Body of pancreas (tissue), 4 donors: ENCODE results near the gene CSTB. TPM values are rescaled to one million over a fixed set of nuclear protein-coding genes. Genes with fewer than 3 reads are reported as not detected.

Experiments
- ATAC-seq: fragments of 150-250 bp; one replicate; pipeline ENCODE4 v1.9.1; 2016
- DNase-seq, 4 donors: peaks; one replicate each; pipeline ENCODE4 v3.0.0-alpha.2; 2019
- H3K27ac ChIP-seq, 4 donors: fragments of 200-600 bp; sonication (generic); 1 replicate in 3 of 4; 2 replicates in 1 of 4; pipeline versions ENCODE4 v1.5.1 to v1.6.1; 2016 to 2019; ENCODE audit warnings: mild to moderate bottlenecking in 1 of 4, mixed read lengths in 1 of 4, moderate library complexity in 1 of 4
- H3K27me3 ChIP-seq, 2 donors: fragments of 200-600 bp; sonication (generic); one replicate each; pipeline ENCODE4 v1.6.0; 2016; ENCODE audit warnings: mild to moderate bottlenecking in 1 of 2
- H3K36me3 ChIP-seq, 2 donors: fragments of 200-600 bp; sonication (generic); replicated peaks in 1 of 2; 2 replicates each; pipeline ENCODE4 v1.5.1; 2016; ENCODE audit warnings: low read depth in 2 of 2; ENCODE audit not compliant: insufficient read depth in 1 of 2
- H3K4me1 ChIP-seq: fragments of 200-600 bp; sonication (generic); one replicate; pipeline ENCODE4 v1.6.0; 2016
- H3K4me3 ChIP-seq, 2 donors: fragments of 200-600 bp; sonication (generic); 1 replicate in 1 of 2; 2 replicates in 1 of 2; pipeline ENCODE4 v1.5.1; 2016 to 2019
- H3K9me3 ChIP-seq, 3 donors: fragments of 200-600 bp; sonication (generic); 1 replicate in 2 of 3; 2 replicates in 1 of 3; pipeline ENCODE4 v1.5.1; 2016
- POLR2A ChIP-seq, 3 donors: fragments of 450-650 bp; IDR thresholded peaks; one replicate each; pipeline ENCODE4 v1.6.1; 2016; ENCODE audit warnings: antibody characterized with exemption in 3 of 3, mild to moderate bottlenecking in 2 of 3
- WGBS, 2 donors: methylation state at CpG; one replicate each; pipeline ENCODE4 v1.1.5; 2017; 5-methylcytosine and 5-hydroxymethylcytosine counted together
- intact Hi-C: fragments of 100-400 bp; cut with DNase I; formaldehyde crosslinking; loops from one replicate; pipeline ENCODE4 v1.15.1; 2023
- total RNA-seq, 2 donors: library from RNA; depleted of rRNA; stranded (reverse); fragments of >200 nt; gene quantifications; one replicate each; pipeline ENCODE4 v1.1.0, GENCODE V29; 2016
- TF ChIP-seq, protein P1 (sequence below), 7 experiments: fragments of 450-650 bp in 4 of 7; fragments of 200-600 bp in 3 of 7; sonication (generic) in 3 of 7; IDR thresholded peaks; one replicate each; pipeline ENCODE4 v1.5.1; 2016 to 2019; ENCODE audit warnings: antibody characterized with exemption in 7 of 7

CSTB gene
- total RNA-seq, 2 donors from 2014 or later, result 8.6 to 11.9 TPM

DNA sequence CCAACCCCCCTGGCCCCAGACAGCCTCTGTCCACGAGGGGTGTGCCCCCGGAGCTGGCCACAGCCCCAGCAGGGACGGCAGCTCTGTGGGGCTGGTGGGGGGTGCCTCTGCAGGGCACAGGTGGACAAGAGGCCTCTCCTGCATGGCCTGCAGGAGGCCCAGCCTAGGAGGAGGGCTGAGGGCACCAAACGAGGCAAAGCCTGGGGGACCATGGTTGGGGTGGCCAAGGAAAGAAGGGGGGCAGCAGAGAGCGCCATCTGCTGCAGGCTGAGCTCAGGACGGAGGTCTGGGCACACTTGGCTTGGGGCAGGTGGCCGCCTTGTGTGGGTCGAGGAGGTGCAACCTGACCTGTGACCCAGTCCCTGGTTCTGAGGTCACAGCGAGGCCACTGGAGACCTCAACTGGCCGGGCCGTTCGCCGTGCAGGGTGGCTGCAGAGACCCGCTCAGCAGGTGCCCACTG lies 40.5 kb upstream of the CSTB start:
- H3K4me3 ChIP-seq, result no peak overlapping the region
- no peaks in the 10 kb centered on the region for H3K36me3 ChIP-seq
- intact Hi-C loops, result no loop called here
- ATAC-seq, result no peak
- 71 to 80% methylated on average over 6 to 14 of the region's 14 CpGs for WGBS, 2 donors
- peaks cover 7% of the 10 kb centered on the region for H3K4me1 ChIP-seq
- H3K9me3 ChIP-seq, result peaks cover 0 to 6% (median 0%) of the 10 kb centered on the region in 3 donors
- no peaks in the 10 kb centered on the region for H3K27me3 ChIP-seq
- TF ChIP-seq POLR2A (IDR thresholded peaks at IDR 0.05), result no peak
- TF ChIP-seq, protein P1, sequence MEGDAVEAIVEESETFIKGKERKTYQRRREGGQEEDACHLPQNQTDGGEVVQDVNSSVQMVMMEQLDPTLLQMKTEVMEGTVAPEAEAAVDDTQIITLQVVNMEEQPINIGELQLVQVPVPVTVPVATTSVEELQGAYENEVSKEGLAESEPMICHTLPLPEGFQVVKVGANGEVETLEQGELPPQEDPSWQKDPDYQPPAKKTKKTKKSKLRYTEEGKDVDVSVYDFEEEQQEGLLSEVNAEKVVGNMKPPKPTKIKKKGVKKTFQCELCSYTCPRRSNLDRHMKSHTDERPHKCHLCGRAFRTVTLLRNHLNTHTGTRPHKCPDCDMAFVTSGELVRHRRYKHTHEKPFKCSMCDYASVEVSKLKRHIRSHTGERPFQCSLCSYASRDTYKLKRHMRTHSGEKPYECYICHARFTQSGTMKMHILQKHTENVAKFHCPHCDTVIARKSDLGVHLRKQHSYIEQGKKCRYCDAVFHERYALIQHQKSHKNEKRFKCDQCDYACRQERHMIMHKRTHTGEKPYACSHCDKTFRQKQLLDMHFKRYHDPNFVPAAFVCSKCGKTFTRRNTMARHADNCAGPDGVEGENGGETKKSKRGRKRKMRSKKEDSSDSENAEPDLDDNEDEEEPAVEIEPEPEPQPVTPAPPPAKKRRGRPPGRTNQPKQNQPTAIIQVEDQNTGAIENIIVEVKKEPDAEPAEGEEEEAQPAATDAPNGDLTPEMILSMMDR (IDR thresholded peaks at IDR 0.05), result no peak
- no peak overlapping the region for H3K27ac ChIP-seq
- no peak for DNase-seq

DNA sequence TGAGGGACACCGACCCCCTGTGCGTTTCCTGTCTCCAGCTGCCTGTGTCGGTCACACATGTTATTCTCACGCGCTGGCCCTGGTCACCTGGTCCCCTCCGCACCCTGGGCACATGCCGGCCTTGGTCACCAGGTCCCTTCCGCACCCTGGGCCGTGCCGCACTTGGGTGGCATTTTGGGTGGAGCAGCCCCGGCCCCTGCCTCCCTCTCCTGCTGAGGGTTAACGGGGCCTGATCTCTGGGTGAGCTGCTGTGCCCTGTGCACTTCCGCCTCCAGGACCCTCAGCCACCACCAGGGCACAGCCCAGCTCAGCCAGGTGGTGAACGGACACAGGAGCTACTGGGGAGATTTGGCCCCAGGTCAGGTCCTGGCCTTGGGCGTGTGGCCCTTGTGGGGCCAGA lies 39.9 kb upstream of the CSTB start:
- no peak for DNase-seq

DNA sequence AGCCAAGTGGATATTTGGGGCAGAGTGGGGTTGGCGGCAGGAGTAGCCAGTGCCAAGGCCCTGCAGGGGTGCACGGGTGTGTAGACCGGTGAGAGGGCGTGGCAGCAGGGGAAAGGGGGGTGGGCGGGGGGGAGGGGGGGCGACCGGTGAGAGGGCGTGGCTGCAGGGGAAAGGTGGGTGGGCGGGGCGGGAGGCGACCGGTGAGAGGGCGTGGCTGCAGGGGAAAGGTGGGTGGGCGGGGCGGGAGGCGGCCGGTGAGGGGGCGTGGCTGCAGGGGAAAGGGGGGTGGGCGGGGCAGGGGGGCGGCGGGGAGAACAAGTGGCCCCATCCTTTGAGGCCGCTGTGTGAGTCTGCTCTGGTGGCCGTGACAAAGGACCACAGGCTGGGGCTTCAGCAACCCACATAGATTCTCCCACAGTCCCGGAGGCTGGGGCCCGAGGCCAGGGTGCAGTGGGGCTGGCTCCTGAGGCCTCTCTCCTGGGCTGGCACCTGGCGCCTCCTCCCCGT lies 39.1 kb upstream of the CSTB start:
- H3K36me3 ChIP-seq, result no peaks in the 10 kb centered on the region
- no peak overlapping the region for H3K27ac ChIP-seq
- H3K9me3 ChIP-seq, result peaks cover 0 to 6% (median 0%) of the 10 kb centered on the region in 3 donors
- intact Hi-C loops, result no loop called here
- 36 to 59% methylated on average over 7 to 11 of the region's 27 CpGs for WGBS, 2 donors
- no peak for DNase-seq
- no peak for ATAC-seq
- H3K27me3 ChIP-seq, result no peaks in the 10 kb centered on the region
- TF ChIP-seq POLR2A (IDR thresholded peaks at IDR 0.05), result no peak
- TF ChIP-seq, protein P1 (IDR thresholded peaks at IDR 0.05), result no peak
- peaks cover 15% of the 10 kb centered on the region for H3K4me1 ChIP-seq
- H3K4me3 ChIP-seq, result no peak overlapping the region

More for the DNA sequence above, 39.9 kb upstream of the CSTB start:
- Histone ChIP-seq H3K27ac (no peak overlapping the region), H3K4me1 (peaks cover 8% of the 10 kb centered on the region), H3K27me3 (no peaks in the 10 kb centered on the region), H3K4me3 (no peak overlapping the region), H3K36me3 (no peaks in the 10 kb centered on the region), H3K9me3 (peaks cover 0 to 6% (median 0%) of the 10 kb centered on the region in 3 donors)
- ATAC-seq, result no peak
- TF ChIP-seq, protein P1 (IDR thresholded peaks at IDR 0.05), result no peak
- no peak for TF ChIP-seq POLR2A (IDR thresholded peaks at IDR 0.05)
- intact Hi-C loops, result no loop called here
- WGBS, 2 donors, result 83 to 91% methylated on average over 7 to 15 of the region's 15 CpGs

DNA sequence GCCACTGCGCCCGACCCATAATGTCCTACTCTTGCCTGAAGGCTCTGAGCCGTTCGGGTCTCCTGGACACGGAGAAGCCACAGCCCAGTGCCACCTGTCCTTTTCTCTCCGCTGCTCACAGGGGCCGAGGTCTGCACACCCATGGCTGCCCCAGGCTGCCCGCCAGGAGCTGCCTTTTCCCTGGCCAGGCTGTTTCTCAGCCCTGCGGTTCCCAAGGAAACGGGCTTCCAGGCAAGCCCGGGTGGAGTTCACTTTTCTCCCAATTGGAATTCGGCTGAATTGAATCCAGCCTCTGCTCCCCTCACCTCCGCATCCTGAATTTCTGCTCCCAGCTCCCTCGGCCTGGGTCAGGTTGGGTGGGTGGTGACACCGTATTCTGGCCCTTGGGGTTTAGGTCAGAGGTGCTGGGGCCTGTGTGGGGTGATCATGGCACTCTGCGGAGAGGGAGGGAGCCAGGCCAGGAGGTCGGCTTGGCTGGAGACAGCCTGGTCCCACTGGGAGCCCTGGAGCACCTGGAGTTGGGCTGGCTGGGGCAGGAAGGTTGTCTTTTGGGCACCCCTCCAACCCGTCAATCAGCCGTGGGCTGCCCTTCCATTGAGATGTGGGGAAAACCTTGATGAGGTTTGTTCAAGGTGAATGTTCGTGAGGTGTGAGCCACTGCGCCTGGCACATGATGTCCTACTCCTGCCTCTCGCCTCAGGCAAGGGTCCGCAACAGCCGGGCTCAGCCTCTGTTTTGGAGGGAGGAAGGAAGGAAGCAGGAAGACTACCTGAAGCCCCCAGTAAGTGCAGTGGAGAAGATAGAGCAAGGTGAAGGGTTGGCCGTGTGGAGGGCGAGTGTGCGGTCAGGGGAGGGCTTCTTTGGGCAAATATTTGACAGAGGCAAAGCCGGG lies 38.4 kb upstream of the CSTB start:
- DNase-seq (peak in 3 of 4 donors; percentile 38 to 65 (median 52)), ATAC-seq (no peak)
- TF ChIP-seq, protein P1 (IDR thresholded peaks at IDR 0.05), result no peak
- no peak for TF ChIP-seq POLR2A (IDR thresholded peaks at IDR 0.05)
- intact Hi-C loops, result no loop called here
- WGBS, 2 donors, result 37 to 38% methylated on average over 14 to 28 of the region's 28 CpGs
- peaks cover 15% of the 10 kb centered on the region for H3K4me1 ChIP-seq
- no peaks in the 10 kb centered on the region for H3K36me3 ChIP-seq
- H3K27ac ChIP-seq, result no peak overlapping the region
- no peak overlapping the region for H3K4me3 ChIP-seq
- H3K9me3 ChIP-seq, result peaks cover 0 to 6% (median 0%) of the 10 kb centered on the region in 3 donors
- H3K27me3 ChIP-seq, result no peaks in the 10 kb centered on the region
